C4-2B (cell line): Measurements from ENCODE around the gene TFF1.

Experiments
- ZFX ChIP-seq: fragments of 450-650 bp; IDR thresholded peaks from 2 replicates; pipeline ENCODE4 v1.6.1; 2017
- TF ChIP-seq, protein P1 (sequence below): fragments of 450-650 bp; conservative IDR thresholded peaks from 2 replicates; pipeline ENCODE4 v1.5.1; 2017; ENCODE audit warnings: mild to moderate bottlenecking

DNA sequence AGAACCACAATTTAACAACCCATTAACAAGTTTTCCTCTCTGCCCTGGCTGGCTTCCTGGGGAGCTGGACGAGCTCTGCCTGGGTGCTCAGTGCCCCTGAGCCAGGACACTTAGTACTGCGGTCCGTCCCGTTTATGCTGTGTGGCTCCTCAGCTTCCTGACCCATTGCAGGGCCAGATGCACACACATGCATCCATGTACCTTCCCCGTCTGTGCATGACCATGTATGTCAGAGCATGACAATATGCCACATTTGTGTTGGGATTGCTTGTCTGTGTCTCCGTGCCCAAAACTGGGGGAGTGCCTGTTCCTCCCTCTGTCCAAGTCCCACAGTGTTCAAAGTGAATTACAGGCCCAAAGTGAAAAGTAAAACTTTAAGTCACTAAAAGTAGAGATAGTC is 41.4 kb downstream of the TFF1 start:
- TF ChIP-seq, protein P1, sequence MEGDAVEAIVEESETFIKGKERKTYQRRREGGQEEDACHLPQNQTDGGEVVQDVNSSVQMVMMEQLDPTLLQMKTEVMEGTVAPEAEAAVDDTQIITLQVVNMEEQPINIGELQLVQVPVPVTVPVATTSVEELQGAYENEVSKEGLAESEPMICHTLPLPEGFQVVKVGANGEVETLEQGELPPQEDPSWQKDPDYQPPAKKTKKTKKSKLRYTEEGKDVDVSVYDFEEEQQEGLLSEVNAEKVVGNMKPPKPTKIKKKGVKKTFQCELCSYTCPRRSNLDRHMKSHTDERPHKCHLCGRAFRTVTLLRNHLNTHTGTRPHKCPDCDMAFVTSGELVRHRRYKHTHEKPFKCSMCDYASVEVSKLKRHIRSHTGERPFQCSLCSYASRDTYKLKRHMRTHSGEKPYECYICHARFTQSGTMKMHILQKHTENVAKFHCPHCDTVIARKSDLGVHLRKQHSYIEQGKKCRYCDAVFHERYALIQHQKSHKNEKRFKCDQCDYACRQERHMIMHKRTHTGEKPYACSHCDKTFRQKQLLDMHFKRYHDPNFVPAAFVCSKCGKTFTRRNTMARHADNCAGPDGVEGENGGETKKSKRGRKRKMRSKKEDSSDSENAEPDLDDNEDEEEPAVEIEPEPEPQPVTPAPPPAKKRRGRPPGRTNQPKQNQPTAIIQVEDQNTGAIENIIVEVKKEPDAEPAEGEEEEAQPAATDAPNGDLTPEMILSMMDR, result no peak
- TF ChIP-seq ZFX, result no peak
